ENCODE results near the gene LIN37.

Gene LIN37

GRCh38 chr19:35748106-35749020 is at the start of gene LIN37:
LIN37 (plus strand) TSS chr19:35748576; CDS start chr19:35748725, 149 bp downstream.
- no peaks in the 10 kb centered on the region for H3K9me3 ChIP-seq (ENCODE audit: insufficient read depth, low read length)
- no peaks in the 10 kb centered on the region for H4K20me1 ChIP-seq (ENCODE audit: insufficient read depth, low read length)
- peak within 1 kb of the TSS; percentile 22 for H3K27ac ChIP-seq (ENCODE audit: low read length)
- H3K27me3 ChIP-seq (ENCODE audit: low read depth, low read length) = no peaks in the 10 kb centered on the region
- H3K79me2 ChIP-seq (ENCODE audit: low read length) = peaks cover 13% of the 10 kb centered on the region
- peak within 1 kb of the TSS; percentile 83 for H3K4me2 ChIP-seq (ENCODE audit: low read length)
- H2AFZ ChIP-seq (ENCODE audit: low read depth, low read length) = peak within 1 kb of the TSS; percentile 80
- peaks cover 23% of the 10 kb centered on the region for H3K4me1 ChIP-seq (ENCODE audit: low read length)
- H3K9ac ChIP-seq (ENCODE audit: low read length) = peak within 1 kb of the TSS; percentile 81
- TF ChIP-seq EZH2phosphoT487 (IDR thresholded peaks at IDR 0.05; ENCODE audit: low read depth) (no peak), CTCF (IDR thresholded peaks at IDR 0.05; ENCODE audit: low read depth, low read length) (no peak)
- H3K4me3 ChIP-seq (ENCODE audit: low read length) = peak within 1 kb of the TSS; percentile 92
- no peaks in the 10 kb centered on the region for H3K36me3 ChIP-seq (replicated peaks; ENCODE audit: low read depth, low read length)

- Histone ChIP-seq H3K27me3 (ENCODE audit: low read depth, low read length) (no peaks in the 10 kb centered on the region), H4K20me1 (ENCODE audit: insufficient read depth, low read length) (no peaks in the 10 kb centered on the region), H3K27ac (ENCODE audit: low read length) (peak overlapping the region; percentile 46), H3K4me2 (ENCODE audit: low read length) (peak overlapping the region; percentile 77), H3K9ac (ENCODE audit: low read length) (peak overlapping the region; percentile 67), H3K4me1 (ENCODE audit: low read length) (no peaks in the 10 kb centered on the region), H3K79me2 (ENCODE audit: low read length) (no peaks in the 10 kb centered on the region), H3K4me3 (ENCODE audit: low read length) (peak overlapping the region; percentile 80), H2AFZ (ENCODE audit: low read depth, low read length) (peak overlapping the region; percentile 64), H3K36me3 (replicated peaks; ENCODE audit: low read depth, low read length) (no peaks in the 10 kb centered on the region), H3K9me3 (ENCODE audit: insufficient read depth, low read length) (no peaks in the 10 kb centered on the region)
- TF ChIP-seq CTCF (IDR thresholded peaks at IDR 0.05; ENCODE audit: low read depth, low read length) (no peak), EZH2phosphoT487 (IDR thresholded peaks at IDR 0.05; ENCODE audit: low read depth) (no peak)
Measured at GRCh38 chr19:35702223-35703012, 46.0 kb upstream of the LIN37 start.

- no peaks in the 10 kb centered on the region for H3K36me3 ChIP-seq (replicated peaks; ENCODE audit: low read depth, low read length)
- TF ChIP-seq EZH2phosphoT487 (IDR thresholded peaks at IDR 0.05; ENCODE audit: low read depth) = no peak
- no peak for TF ChIP-seq CTCF (IDR thresholded peaks at IDR 0.05; ENCODE audit: low read depth, low read length)
- H4K20me1 ChIP-seq (ENCODE audit: insufficient read depth, low read length) = no peaks in the 10 kb centered on the region
- H2AFZ ChIP-seq (ENCODE audit: low read depth, low read length) = no peak overlapping the region
- peak overlapping the region; percentile 80 for H3K4me3 ChIP-seq (ENCODE audit: low read length)
- H3K4me2 ChIP-seq (ENCODE audit: low read length) = peak overlapping the region; percentile 77
- H3K27ac ChIP-seq (ENCODE audit: low read length) = no peak overlapping the region
- H3K9ac ChIP-seq (ENCODE audit: low read length) = no peak overlapping the region
- H3K27me3 ChIP-seq (ENCODE audit: low read depth, low read length) = no peaks in the 10 kb centered on the region
- no peaks in the 10 kb centered on the region for H3K79me2 ChIP-seq (ENCODE audit: low read length)
- H3K4me1 ChIP-seq (ENCODE audit: low read length) = no peaks in the 10 kb centered on the region
- no peaks in the 10 kb centered on the region for H3K9me3 ChIP-seq (ENCODE audit: insufficient read depth, low read length)
Measured at GRCh38 chr19:35703343-35703742, 45.0 kb upstream of the LIN37 start.

DNA sequence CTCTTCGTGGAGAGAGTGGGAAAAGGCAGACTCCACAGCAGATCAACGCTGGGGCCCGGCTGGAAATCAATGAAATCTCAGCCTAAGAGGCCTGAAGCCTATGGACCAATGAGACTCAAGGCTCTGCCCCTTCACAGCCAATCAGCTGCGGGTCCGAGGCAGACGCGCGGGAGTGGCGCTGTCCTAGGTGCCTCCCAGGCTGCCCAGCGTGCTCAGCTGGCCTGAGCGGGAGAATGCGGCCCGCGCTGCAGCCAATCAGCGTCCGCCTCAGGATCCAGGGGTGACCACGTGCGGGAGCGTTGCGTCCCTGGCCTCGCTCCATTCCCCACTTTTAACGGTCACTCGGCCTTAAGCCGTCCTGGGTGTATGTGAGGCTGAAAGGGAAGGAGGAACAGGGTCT is 44.2 kb upstream of the LIN37 start, which contains the start of gene ZBTB32:
ZBTB32 (plus strand) TSS at position 341 of the 400 bp plus-strand sequence. CDS start 10,069 bp downstream, outside the sequence.
- Histone ChIP-seq H2AFZ (ENCODE audit: low read depth, low read length) (no peak within 1 kb of the TSS), H3K36me3 (replicated peaks; ENCODE audit: low read depth, low read length) (no peaks in the 10 kb centered on the region), H3K27me3 (ENCODE audit: low read depth, low read length) (no peaks in the 10 kb centered on the region), H3K4me1 (ENCODE audit: low read length) (no peaks in the 10 kb centered on the region), H3K9ac (ENCODE audit: low read length) (no peak within 1 kb of the TSS), H4K20me1 (ENCODE audit: insufficient read depth, low read length) (no peaks in the 10 kb centered on the region), H3K4me2 (ENCODE audit: low read length) (peak within 1 kb of the TSS; percentile 77), H3K27ac (ENCODE audit: low read length) (no peak within 1 kb of the TSS), H3K9me3 (ENCODE audit: insufficient read depth, low read length) (no peaks in the 10 kb centered on the region), H3K4me3 (ENCODE audit: low read length) (peak within 1 kb of the TSS; percentile 80; the same call in 1 of the 2 replicates), H3K79me2 (ENCODE audit: low read length) (no peaks in the 10 kb centered on the region)
- TF ChIP-seq EZH2phosphoT487 (IDR thresholded peaks at IDR 0.05; ENCODE audit: low read depth) = no peak
- TF ChIP-seq CTCF (IDR thresholded peaks at IDR 0.05; ENCODE audit: low read depth, low read length) = no peak
